Mucosa of descending colon (tissue), 3 donors: ENCODE results near the gene CISH. TPM values are rescaled to one million over a fixed set of nuclear protein-coding genes. Genes with fewer than 3 reads are reported as not detected.

Source experiments
- ATAC-seq: fragments of 200-7000 bp; cut with Tn5 transposase; one replicate; pipeline ENCODE4 v1.9.1; 2020; ENCODE audit warnings: mild to moderate bottlenecking, moderate library complexity
- DNase-seq, 3 donors: peaks; one replicate each; pipeline ENCODE4 v3.0.0-alpha.2; 2020
- H3K36me3 ChIP-seq: fragments of 200-600 bp; one replicate; pipeline ENCODE4 v1.8.0; 2021; ENCODE audit warnings: low read depth, mild to moderate bottlenecking
- H3K4me1 ChIP-seq: fragments of 200-600 bp; one replicate; pipeline ENCODE4 v1.8.0; 2021; ENCODE audit warnings: low read depth, mild to moderate bottlenecking
- H3K4me3 ChIP-seq: fragments of 200-600 bp; one replicate; pipeline ENCODE4 v1.8.0; 2021; ENCODE audit warnings: mild to moderate bottlenecking
- H3K9me3 ChIP-seq: fragments of 200-600 bp; one replicate; pipeline ENCODE4 v1.8.0; 2021; ENCODE audit warnings: mild to moderate bottlenecking
- CTCF ChIP-seq: fragments of 200-600 bp; IDR thresholded peaks from one replicate; pipeline ENCODE4 v1.8.0; 2022; ENCODE audit warnings: antibody characterized with exemption, mild to moderate bottlenecking
- intact Hi-C, 2 donors: fragments of 100-400 bp; cut with DNase I in 1 of 2; cut with micrococcal nuclease in 1 of 2; formaldehyde crosslinking; loops; one replicate each; pipeline versions ENCODE4 v1.11.0 to v1.11.1; 2022; cut with DNase I, micrococcal nuclease
- total RNA-seq, 3 donors: library from RNA; stranded (reverse); fragmentation: NEBNext Ultra II Directional in 2 of 3; extraction: Animal tissue kit (Norgen Biotek cat#: 25700) in 2 of 3; gene quantifications; one replicate each; pipeline versions ENCODE4 v1.2.1 to v1.2.4, GENCODE V29; 2021 to 2023
- donor health status: DM: no; HTN: no; CAD: no; lungs with moderate emphysema.
- donor health status: DM: no; HTN: no; CAD: no.
- donor health status: DM: no; HTN: yes; CAD: no.

Gene CISH
- total RNA-seq, 3 donors from 2014 or later = 12.7 to 21.4 (median 19.2) TPM

- intact Hi-C loops = no loop called here
- Histone ChIP-seq H3K4me3 (no peak overlapping the region), H3K4me1 (peaks cover 2% of the 10 kb centered on the region), H3K36me3 (no peaks in the 10 kb centered on the region), H3K9me3 (no peaks in the 10 kb centered on the region)
- DNase-seq (peak in 1 of 3 donors; percentile 39), ATAC-seq (no peak)
- no peak for TF ChIP-seq CTCF
Observed at GRCh38 chr3:50585919-50586762, 25.4 kb downstream of the CISH start.

GRCh38 chr3:50584391-50584790 lies 27.2 kb downstream of the CISH start:
- no peaks in the 10 kb centered on the region for H3K36me3 ChIP-seq
- no peak for ATAC-seq

GRCh38 chr3:50583897-50584296 lies 27.7 kb downstream of the CISH start:
- intact Hi-C loops = no loop called here
- ATAC-seq = no peak
- Histone ChIP-seq H3K4me3 (no peak overlapping the region), H3K36me3 (no peaks in the 10 kb centered on the region), H3K9me3 (no peaks in the 10 kb centered on the region), H3K4me1 (no peaks in the 10 kb centered on the region)
- no peak for TF ChIP-seq CTCF
- DNase-seq = no peak

More at GRCh38 chr3:50584391-50584790, 27.2 kb downstream of the CISH start:
- no peak overlapping the region for H3K4me3 ChIP-seq
- DNase-seq = no peak
- H3K9me3 ChIP-seq = no peaks in the 10 kb centered on the region
- intact Hi-C loops = no loop called here
- no peaks in the 10 kb centered on the region for H3K4me1 ChIP-seq
- no peak for TF ChIP-seq CTCF

- TF ChIP-seq CTCF = no peak
- Histone ChIP-seq H3K36me3 (no peaks in the 10 kb centered on the region), H3K4me1 (no peaks in the 10 kb centered on the region), H3K9me3 (no peaks in the 10 kb centered on the region), H3K4me3 (no peak overlapping the region)
- ATAC-seq (no peak), DNase-seq (no peak)
- intact Hi-C loops = no loop called here
Observed at GRCh38 chr3:50582083-50582482, 29.5 kb downstream of the CISH start.

- DNase-seq (no peak), ATAC-seq (no peak)
- H3K36me3 ChIP-seq = no peaks in the 10 kb centered on the region
- no peaks in the 10 kb centered on the region for H3K9me3 ChIP-seq
- no peak overlapping the region for H3K4me3 ChIP-seq
- TF ChIP-seq CTCF = no peak
- H3K4me1 ChIP-seq = no peaks in the 10 kb centered on the region
- intact Hi-C loops = no loop called here
Observed at GRCh38 chr3:50581459-50581842, 30.1 kb downstream of the CISH start.
